OCI-LY1 (cell line): ENCODE measurements around the gene RPH3AL.

ENCODE experiments used
- H2AFZ ChIP-seq: fragments of 200-600 bp; sonication (generic), shearing (Covaris generic); 2 replicates; pipeline ENCODE4 v1.6.0; 2014; ENCODE audit warnings: antibody characterized with exemption, mild to moderate bottlenecking, low read length
- H3F3A ChIP-seq: fragments of 200-600 bp; sonication (generic), shearing (Covaris generic); 2 replicates; pipeline ENCODE4 v1.6.0; 2014; ENCODE audit warnings: mild to moderate bottlenecking, antibody characterized with exemption, low read length, moderate library complexity; ENCODE audit not compliant: insufficient read depth
- H3K27ac ChIP-seq: fragments of 200-600 bp; sonication (generic); 2 replicates; pipeline ENCODE4 v1.5.1; 2014; ENCODE audit warnings: low read length, mixed run types, mild to moderate bottlenecking, low read depth; ENCODE audit not compliant: poor library complexity, severe bottlenecking
- H3K27me3 ChIP-seq: fragments of 200-600 bp; sonication (generic); 2 replicates; pipeline ENCODE4 v1.6.0; 2014; ENCODE audit warnings: antibody characterized with exemption, mild to moderate bottlenecking, low read length, moderate library complexity; ENCODE audit not compliant: insufficient read depth
- H3K36me3 ChIP-seq: fragments of 200-600 bp; sonication (generic); 2 replicates; pipeline ENCODE4 v1.6.1; 2014; ENCODE audit warnings: mild to moderate bottlenecking, antibody characterized with exemption, low read length, moderate library complexity, mixed read lengths; ENCODE audit not compliant: insufficient read depth
- H3K4me1 ChIP-seq: fragments of 200-600 bp; sonication (generic); 2 replicates; pipeline ENCODE4 v1.5.1; 2014; ENCODE audit warnings: mild to moderate bottlenecking, low read length, moderate library complexity; ENCODE audit not compliant: insufficient read depth, severe bottlenecking
- H3K4me2 ChIP-seq: fragments of 200-600 bp; sonication (generic), shearing (Covaris generic); 2 replicates; pipeline ENCODE4 v1.6.1; 2014; ENCODE audit warnings: low read length
- H3K4me3 ChIP-seq: fragments of 200-600 bp; sonication (generic); 2 replicates; pipeline ENCODE4 v1.5.1; 2014; ENCODE audit warnings: low read length, low read depth, mild to moderate bottlenecking, mixed read lengths; ENCODE audit not compliant: poor library complexity, severe bottlenecking
- H3K79me2 ChIP-seq: fragments of 200-600 bp; shearing (Covaris generic); 2 replicates; pipeline ENCODE4 v1.6.1; 2016; ENCODE audit warnings: mixed run types, low read length, mixed read lengths; ENCODE audit not compliant: insufficient read depth
- H3K9ac ChIP-seq: fragments of 200-600 bp; sonication (generic), shearing (Covaris generic); 2 replicates; pipeline ENCODE4 v1.6.1; 2014; ENCODE audit warnings: mild to moderate bottlenecking, low read length, mixed read lengths
- H3K9me2 ChIP-seq: fragments of 200-600 bp; sonication (generic), shearing (Covaris generic); 2 replicates; pipeline ENCODE4 v1.6.1; 2014; ENCODE audit warnings: low read depth, mild to moderate bottlenecking, low read length, mixed read lengths
- H3K9me3 ChIP-seq: fragments of 200-600 bp; shearing (Covaris generic); 2 replicates; pipeline ENCODE4 v1.6.1; 2014; ENCODE audit warnings: low read length, mixed read lengths
- H4K20me1 ChIP-seq: fragments of 200-600 bp; sonication (generic), shearing (Covaris generic); 2 replicates; pipeline ENCODE4 v1.6.0; 2016; ENCODE audit warnings: mild to moderate bottlenecking, low read length; ENCODE audit not compliant: insufficient read depth
- CTCF ChIP-seq: fragments of 200-600 bp; sonication (generic), shearing (Covaris generic); IDR thresholded peaks from 2 replicates; pipeline ENCODE4 v1.5.1; 2017; ENCODE audit warnings: mild to moderate bottlenecking, antibody characterized with exemption, low read length, moderate library complexity, mixed read lengths
- EZH2 ChIP-seq: fragments of 200-600 bp; sonication (generic), shearing (Covaris generic); IDR thresholded peaks from 2 replicates; pipeline ENCODE4 v1.8.0; 2017; ENCODE audit warnings: borderline replicate concordance, mixed run types, mild to moderate bottlenecking, antibody characterized with exemption, low read length, moderate library complexity, mixed read lengths

RPH3AL gene

GRCh38 chr17:356671-357434, 4.2 kb upstream of the RPH3AL start:
- 0 out of 2 replicates have a peak, but pooled peaks cover 2% of the 10 kb centered on the region for H3K9me3 ChIP-seq
- no peaks in the 10 kb centered on the region for H4K20me1 ChIP-seq
- no peaks in the 10 kb centered on the region for H3F3A ChIP-seq
- no peaks in the 10 kb centered on the region for H3K79me2 ChIP-seq
- TF ChIP-seq CTCF, result no peak
- TF ChIP-seq EZH2, result no peak
- no peak overlapping the region for H2AFZ ChIP-seq
- no peak overlapping the region for H3K4me2 ChIP-seq
- no peak overlapping the region for H3K4me3 ChIP-seq
- no peaks in the 10 kb centered on the region for H3K27me3 ChIP-seq
- H3K27ac ChIP-seq, result no peak overlapping the region
- no peaks in the 10 kb centered on the region for H3K4me1 ChIP-seq
- H3K36me3 ChIP-seq, result no peaks in the 10 kb centered on the region
- H3K9ac ChIP-seq, result no peak overlapping the region
- H3K9me2 ChIP-seq, result no peaks in the 10 kb centered on the region

GRCh38 chr17:354651-355556, 2.3 kb upstream of the RPH3AL start:
- H3K9me3 ChIP-seq, result 0 out of 2 replicates have a peak, but pooled peaks cover 2% of the 10 kb centered on the region
- H3K27me3 ChIP-seq, result no peaks in the 10 kb centered on the region
- no peak overlapping the region for H3K27ac ChIP-seq
- no peaks in the 10 kb centered on the region for H3F3A ChIP-seq
- no peak overlapping the region for H3K4me3 ChIP-seq
- no peak overlapping the region for H3K4me2 ChIP-seq
- H3K79me2 ChIP-seq, result no peaks in the 10 kb centered on the region
- no peaks in the 10 kb centered on the region for H3K36me3 ChIP-seq
- TF ChIP-seq EZH2 (no peak), CTCF (no peak)
- no peaks in the 10 kb centered on the region for H3K4me1 ChIP-seq
- H2AFZ ChIP-seq, result no peak overlapping the region
- H4K20me1 ChIP-seq, result no peaks in the 10 kb centered on the region
- no peak overlapping the region for H3K9ac ChIP-seq
- no peaks in the 10 kb centered on the region for H3K9me2 ChIP-seq

- Histone ChIP-seq H3K27me3 (no peaks in the 10 kb centered on the region), H3K4me1 (no peaks in the 10 kb centered on the region), H2AFZ (no peak overlapping the region), H3K4me2 (no peak overlapping the region), H3K9me2 (no peaks in the 10 kb centered on the region), H3K36me3 (no peaks in the 10 kb centered on the region), H4K20me1 (no peaks in the 10 kb centered on the region), H3F3A (no peaks in the 10 kb centered on the region), H3K9me3 (0 out of 2 replicates have a peak, but pooled peaks cover 2% of the 10 kb centered on the region), H3K27ac (no peak overlapping the region), H3K79me2 (no peaks in the 10 kb centered on the region), H3K4me3 (no peak overlapping the region), H3K9ac (no peak overlapping the region)
- no peak for TF ChIP-seq CTCF
- no peak for TF ChIP-seq EZH2
Observed at GRCh38 chr17:353838-354234, 1.2 kb upstream of the RPH3AL start.
